T47D (cell line): ENCODE results near the gene PACSIN2.
"Not testable (repeated sequence)": the region's sequence is repeated elsewhere in the genome, so short reads cannot be mapped to it uniquely, and the experiment has no call there.

Experiments used
- DNase-seq, 2 experiments: peaks; one replicate each; pipeline versions ENCODE4 v3.0.0 to v3.0.0-alpha.2; 2011 to 2012; ENCODE audit warnings: low read depth in 1 of 2, low spot score in 1 of 2
- JUND ChIP-seq: IDR thresholded peaks from 2 replicates; pipeline ENCODE4 v1.6.1; 2012; ENCODE audit warnings: low read depth
- in situ Hi-C: cut with HindIII; loops from 2 replicates; pipeline ENCODE4 v1.10.0; 2016; ENCODE audit warnings: low sequenced_read_pairs, low pct_unique_long_range_greater_than_20kb

Gene PACSIN2

GRCh38 chr22:43031617-43032016 is 16.7 kb upstream of the PACSIN2 start:
- no peak for TF ChIP-seq JUND
- DNase-seq: no peak
- in situ Hi-C loops: no loop called here

GRCh38 chr22:43018615-43019014 is 3.7 kb upstream of the PACSIN2 start:
- in situ Hi-C loops: no loop called here
- DNase-seq: no peak
- TF ChIP-seq JUND: no peak

- DNase-seq: peak in 1 of 2 experiments; percentile 47
- in situ Hi-C loops: no loop called here
- no peak for TF ChIP-seq JUND
These were observed 2.8 kb upstream of the PACSIN2 start for GRCh38 chr22:43017525-43018460.

- in situ Hi-C loops, DNase-seq: not testable (repeated sequence)
These were observed 1.2 kb upstream of the PACSIN2 start for GRCh38 chr22:43016150-43016549.

GRCh38 chr22:43015677-43016042 is 711 bp upstream of the PACSIN2 start:
- in situ Hi-C loops: no loop called here
- no peak for TF ChIP-seq JUND

GRCh38 chr22:43014316-43014868 is 557 bp downstream of the PACSIN2 start:
- no peak for TF ChIP-seq JUND
- in situ Hi-C loops: no loop called here

More at GRCh38 chr22:43015677-43016042, 711 bp upstream of the PACSIN2 start:
- no peak for DNase-seq

GRCh38 chr22:43013355-43014315 is 1.3 kb downstream of the PACSIN2 start:
- in situ Hi-C loops: no loop called here
- TF ChIP-seq JUND: no peak

More at GRCh38 chr22:43014316-43014868, 557 bp downstream of the PACSIN2 start:
- peak in 1 of 2 experiments; percentile 41 for DNase-seq

GRCh38 chr22:43012390-43012789 is 2.6 kb downstream of the PACSIN2 start:
- in situ Hi-C loops: no loop called here
- TF ChIP-seq JUND: no peak
- DNase-seq: no peak

More at GRCh38 chr22:43013355-43014315, 1.3 kb downstream of the PACSIN2 start:
- DNase-seq: peak in 1 of 2 experiments; percentile 60

- in situ Hi-C loops: no loop called here
- TF ChIP-seq JUND: peak; percentile 46
- peak; percentile 25 to 82 for DNase-seq
These were observed 3.9 kb downstream of the PACSIN2 start for GRCh38 chr22:43011079-43011478.

- TF ChIP-seq JUND: no peak
- in situ Hi-C loops: no loop called here
- DNase-seq: no peak
These were observed 5.5 kb downstream of the PACSIN2 start for GRCh38 chr22:43009444-43009843.

- no peak for TF ChIP-seq JUND
- DNase-seq: no peak
These were observed 6.0 kb downstream of the PACSIN2 start for GRCh38 chr22:43008921-43009320.

GRCh38 chr22:43008509-43008908 is 6.4 kb downstream of the PACSIN2 start:
- in situ Hi-C loops: no loop called here
- no peak for DNase-seq

More at GRCh38 chr22:43008921-43009320, 6.0 kb downstream of the PACSIN2 start:
- in situ Hi-C loops: no loop called here

More at GRCh38 chr22:43008509-43008908, 6.4 kb downstream of the PACSIN2 start:
- no peak for TF ChIP-seq JUND
